DOHH2 (cell line): ENCODE data around the gene GADD45A.

Experiments used
- CTCF ChIP-seq: fragments of 200-600 bp; sonication (generic); IDR thresholded peaks from one replicate; pipeline ENCODE4 v1.5.1; 2014; ENCODE audit warnings: antibody characterized with exemption, mild to moderate bottlenecking, low read depth, low read length; ENCODE audit not compliant: poor library complexity, severe bottlenecking
- EZH2phosphoT487 ChIP-seq: fragments of 200-600 bp; sonication (generic); IDR thresholded peaks from 2 replicates; pipeline ENCODE4 v1.6.1; 2017; ENCODE audit warnings: borderline replicate concordance, mild to moderate bottlenecking, antibody characterized with exemption, low read length, moderate library complexity, mixed read lengths

GRCh38 chr1:67696708-67697107 is 11.7 kb downstream of the GADD45A start:
- TF ChIP-seq CTCF (no peak), EZH2phosphoT487 (no peak)
